ENCODE results near the gene PVALEF. TPM values are rescaled to one million over a fixed set of nuclear protein-coding genes. Genes with fewer than 3 reads are reported as not detected.

The PVALEF gene
- total and polyA plus RNA-seq, 2 of the 13 experiments (the other 11 are each of a cell fraction or from before 2014, with no cell fraction given), result 0.18 TPM

DNA sequence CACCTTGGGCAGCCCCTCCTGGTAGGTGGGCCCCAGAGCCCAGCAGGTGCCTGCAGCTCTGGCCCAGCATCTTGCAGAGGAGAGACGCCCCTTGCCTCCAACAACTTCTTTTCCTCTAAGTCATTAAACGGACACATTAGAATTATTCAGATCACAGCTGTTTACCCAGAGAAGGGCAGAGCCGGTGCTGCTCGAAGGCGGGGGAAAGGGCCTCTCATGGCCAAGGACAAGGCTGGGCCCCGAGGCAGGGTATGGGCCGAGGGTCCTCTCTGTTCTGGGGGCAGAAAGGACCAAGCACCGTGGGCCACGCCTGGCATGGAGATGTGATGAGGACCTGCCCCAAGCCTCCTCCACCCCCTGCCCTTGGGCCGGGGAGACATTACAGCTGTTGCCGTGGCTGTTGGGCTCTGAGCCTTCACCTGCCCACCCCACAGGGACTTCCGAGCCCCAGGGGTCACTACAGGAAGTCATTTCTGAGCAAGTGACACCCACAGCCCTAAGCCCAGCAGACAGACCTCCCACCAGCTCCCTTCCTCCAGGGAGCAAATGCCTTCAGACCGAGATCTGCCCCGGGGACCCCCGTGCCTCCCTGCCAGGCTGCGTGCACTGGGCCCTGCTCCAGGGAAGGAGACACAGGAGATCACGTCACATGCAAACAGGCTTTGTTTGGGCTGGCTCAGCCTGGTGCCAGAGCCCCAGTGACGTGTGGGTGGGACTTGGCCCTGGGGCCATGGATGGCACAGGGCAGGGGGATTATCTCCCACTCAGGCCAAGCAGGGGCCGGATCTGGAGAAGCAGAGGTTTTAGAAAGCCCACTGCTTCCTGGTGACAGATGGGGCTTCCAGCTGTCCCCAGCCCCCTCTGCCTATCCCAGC, 699 bp upstream of the PVALEF start (continued):
- TF ChIP-seq SALL2 (CRISPR knock-in tag; IDR thresholded peaks at IDR 0.05), result no peak
- TF ChIP-seq ZNF564 (CRISPR knock-in tag; IDR thresholded peaks at IDR 0.05), result no peak
- no peak for TF ChIP-seq MLLT10 (CRISPR knock-in tag; IDR thresholded peaks at IDR 0.05)
- no peak; the same call in 1 of the 2 replicates for TF ChIP-seq ZNF777 (CRISPR knock-in tag; IDR thresholded peaks at IDR 0.05)
- TF ChIP-seq ZNF546 (CRISPR knock-in tag; conservative IDR thresholded peaks at IDR 0.05), result no peak
- TF ChIP-seq NFYB (CRISPR knock-in tag; IDR thresholded peaks at IDR 0.05), result no peak; the same call in 1 of the 2 replicates
- TF ChIP-seq BCL6 (CRISPR knock-in tag; IDR thresholded peaks at IDR 0.05), result peak; percentile 21; the same call in 1 of the 2 replicates
- no peak for TF ChIP-seq ZNF180 (CRISPR knock-in tag; IDR thresholded peaks at IDR 0.05; ENCODE audit: borderline replicate concordance, low read depth)
- no peak for TF ChIP-seq SUZ12 (IDR thresholded peaks at IDR 0.05; ENCODE audit: low read depth, low read length)
- no peak for TF ChIP-seq ZNF224 (CRISPR knock-in tag; IDR thresholded peaks at IDR 0.05)
- TF ChIP-seq, protein P1, sequence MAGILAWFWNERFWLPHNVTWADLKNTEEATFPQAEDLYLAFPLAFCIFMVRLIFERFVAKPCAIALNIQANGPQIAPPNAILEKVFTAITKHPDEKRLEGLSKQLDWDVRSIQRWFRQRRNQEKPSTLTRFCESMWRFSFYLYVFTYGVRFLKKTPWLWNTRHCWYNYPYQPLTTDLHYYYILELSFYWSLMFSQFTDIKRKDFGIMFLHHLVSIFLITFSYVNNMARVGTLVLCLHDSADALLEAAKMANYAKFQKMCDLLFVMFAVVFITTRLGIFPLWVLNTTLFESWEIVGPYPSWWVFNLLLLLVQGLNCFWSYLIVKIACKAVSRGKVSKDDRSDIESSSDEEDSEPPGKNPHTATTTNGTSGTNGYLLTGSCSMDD (CRISPR knock-in tag; IDR thresholded peaks at IDR 0.05), result no peak
- no peak for TF ChIP-seq KLF13 (CRISPR knock-in tag; IDR thresholded peaks at IDR 0.05)
- no peak for TF ChIP-seq ZFAT (CRISPR knock-in tag; conservative IDR thresholded peaks at IDR 0.05)
- TF ChIP-seq CCDC6 (CRISPR knock-in tag; IDR thresholded peaks at IDR 0.05), result no peak
- no peak for TF ChIP-seq MAZ (IDR thresholded peaks at IDR 0.05; ENCODE audit: borderline replicate concordance, low read depth, low read length)
- TF ChIP-seq MAZ (CRISPR knock-in tag; IDR thresholded peaks at IDR 0.05; ENCODE audit: low read depth), result peak; percentile 57; the same call in 1 of the 2 replicates
- TF ChIP-seq EP300 (IDR thresholded peaks at IDR 0.05; ENCODE audit: low read depth in 2 of 2, low read length in 2 of 2), result no peak
- no peak for TF ChIP-seq EP300 (CRISPR knock-in tag; IDR thresholded peaks at IDR 0.05; ENCODE audit: borderline replicate concordance)
- TF ChIP-seq SIN3A (IDR thresholded peaks at IDR 0.05; ENCODE audit: borderline replicate concordance, low read depth, low read length), result no peak
- TF ChIP-seq, protein P2, sequence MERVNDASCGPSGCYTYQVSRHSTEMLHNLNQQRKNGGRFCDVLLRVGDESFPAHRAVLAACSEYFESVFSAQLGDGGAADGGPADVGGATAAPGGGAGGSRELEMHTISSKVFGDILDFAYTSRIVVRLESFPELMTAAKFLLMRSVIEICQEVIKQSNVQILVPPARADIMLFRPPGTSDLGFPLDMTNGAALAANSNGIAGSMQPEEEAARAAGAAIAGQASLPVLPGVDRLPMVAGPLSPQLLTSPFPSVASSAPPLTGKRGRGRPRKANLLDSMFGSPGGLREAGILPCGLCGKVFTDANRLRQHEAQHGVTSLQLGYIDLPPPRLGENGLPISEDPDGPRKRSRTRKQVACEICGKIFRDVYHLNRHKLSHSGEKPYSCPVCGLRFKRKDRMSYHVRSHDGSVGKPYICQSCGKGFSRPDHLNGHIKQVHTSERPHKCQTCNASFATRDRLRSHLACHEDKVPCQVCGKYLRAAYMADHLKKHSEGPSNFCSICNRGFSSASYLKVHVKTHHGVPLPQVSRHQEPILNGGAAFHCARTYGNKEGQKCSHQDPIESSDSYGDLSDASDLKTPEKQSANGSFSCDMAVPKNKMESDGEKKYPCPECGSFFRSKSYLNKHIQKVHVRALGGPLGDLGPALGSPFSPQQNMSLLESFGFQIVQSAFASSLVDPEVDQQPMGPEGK (CRISPR knock-in tag; IDR thresholded peaks at IDR 0.05), result peak; percentile 30; the same call in 1 of the 2 replicates
- no peak for TF ChIP-seq TCF7 (IDR thresholded peaks at IDR 0.05; ENCODE audit: low read depth)
- TF ChIP-seq ZNF607 (CRISPR knock-in tag; IDR thresholded peaks at IDR 0.05; ENCODE audit: borderline replicate concordance), result no peak
- no peak for TF ChIP-seq CC2D1A (CRISPR knock-in tag; IDR thresholded peaks at IDR 0.05)
- TF ChIP-seq NFIC (IDR thresholded peaks at IDR 0.05; ENCODE audit: low read length), result no peak
- no peak for TF ChIP-seq POLR2AphosphoS2 (IDR thresholded peaks at IDR 0.05; ENCODE audit: low read depth, low read length)
- TF ChIP-seq RBM39 (IDR thresholded peaks at IDR 0.05; ENCODE audit: low read depth, low read length, poor library complexity, severe bottlenecking), result peak; percentile 22
- peak; percentile 87 for TF ChIP-seq ZNF788 (CRISPR knock-in tag; IDR thresholded peaks at IDR 0.05; ENCODE audit: borderline replicate concordance)
- TF ChIP-seq SKI (IDR thresholded peaks at IDR 0.05; ENCODE audit: partially characterized antibody), result no peak
- no peak for TF ChIP-seq ZNF468 (CRISPR knock-in tag; IDR thresholded peaks at IDR 0.05)
- TF ChIP-seq ONECUT2 (CRISPR knock-in tag; IDR thresholded peaks at IDR 0.05), result no peak
